Measurements from ENCODE around the gene MMP10.

DNA sequence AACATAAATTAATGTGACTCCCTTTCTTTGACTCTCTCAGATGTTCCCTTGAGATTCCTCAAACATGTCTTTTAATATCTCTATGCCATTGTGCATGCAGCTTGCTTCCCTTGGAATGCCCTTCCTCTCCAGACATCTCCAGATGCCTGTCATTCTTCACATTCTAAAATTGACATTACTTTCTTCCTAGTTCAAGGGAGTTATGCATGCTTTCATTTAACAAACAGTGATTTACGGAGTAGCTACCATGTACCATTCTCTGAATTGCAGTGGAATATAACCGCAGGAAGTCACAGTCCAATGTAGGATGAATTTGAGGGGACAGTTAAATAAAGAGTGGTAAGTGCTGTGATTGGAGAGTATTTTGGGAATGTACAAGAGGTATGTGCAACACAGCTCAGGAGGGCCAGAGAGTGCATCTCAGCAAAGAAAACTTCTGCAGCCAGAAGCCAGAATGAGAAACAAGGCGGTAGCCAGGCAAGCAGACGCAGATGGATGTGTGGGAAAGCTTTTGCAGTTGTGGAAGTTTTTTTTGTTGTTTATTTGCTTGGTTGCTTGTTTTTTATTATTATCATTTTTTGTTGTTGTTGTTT is 18.7 kb downstream of the MMP10 start:
- TF ChIP-seq TOX (CRISPR knock-in tag; IDR thresholded peaks at IDR 0.05; ENCODE audit: borderline replicate concordance) (no peak), PATZ1 (CRISPR knock-in tag; IDR thresholded peaks at IDR 0.05; ENCODE audit: borderline replicate concordance) (no peak), ZFP30 (CRISPR knock-in tag; IDR thresholded peaks at IDR 0.05) (no peak), RARB (CRISPR knock-in tag; IDR thresholded peaks at IDR 0.05) (no peak), ARNTL (CRISPR knock-in tag; IDR thresholded peaks at IDR 0.05; ENCODE audit: borderline replicate concordance, low read depth) (no peak), ISL1 (CRISPR knock-in tag; IDR thresholded peaks at IDR 0.05) (peak; percentile 82), ZNF70 (CRISPR knock-in tag; IDR thresholded peaks at IDR 0.05) (no peak)
- TF ChIP-seq, protein P1, sequence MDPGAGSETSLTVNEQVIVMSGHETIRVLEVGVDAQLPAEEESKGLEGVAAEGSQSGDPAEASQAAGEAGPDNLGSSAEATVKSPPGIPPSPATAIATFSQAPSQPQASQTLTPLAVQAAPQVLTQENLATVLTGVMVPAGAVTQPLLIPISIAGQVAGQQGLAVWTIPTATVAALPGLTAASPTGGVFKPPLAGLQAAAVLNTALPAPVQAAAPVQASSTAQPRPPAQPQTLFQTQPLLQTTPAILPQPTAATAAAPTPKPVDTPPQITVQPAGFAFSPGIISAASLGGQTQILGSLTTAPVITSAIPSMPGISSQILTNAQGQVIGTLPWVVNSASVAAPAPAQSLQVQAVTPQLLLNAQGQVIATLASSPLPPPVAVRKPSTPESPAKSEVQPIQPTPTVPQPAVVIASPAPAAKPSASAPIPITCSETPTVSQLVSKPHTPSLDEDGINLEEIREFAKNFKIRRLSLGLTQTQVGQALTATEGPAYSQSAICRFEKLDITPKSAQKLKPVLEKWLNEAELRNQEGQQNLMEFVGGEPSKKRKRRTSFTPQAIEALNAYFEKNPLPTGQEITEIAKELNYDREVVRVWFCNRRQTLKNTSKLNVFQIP (CRISPR knock-in tag; IDR thresholded peaks at IDR 0.05; ENCODE audit: borderline replicate concordance, low read depth) = no peak
- TF ChIP-seq, protein P2, sequence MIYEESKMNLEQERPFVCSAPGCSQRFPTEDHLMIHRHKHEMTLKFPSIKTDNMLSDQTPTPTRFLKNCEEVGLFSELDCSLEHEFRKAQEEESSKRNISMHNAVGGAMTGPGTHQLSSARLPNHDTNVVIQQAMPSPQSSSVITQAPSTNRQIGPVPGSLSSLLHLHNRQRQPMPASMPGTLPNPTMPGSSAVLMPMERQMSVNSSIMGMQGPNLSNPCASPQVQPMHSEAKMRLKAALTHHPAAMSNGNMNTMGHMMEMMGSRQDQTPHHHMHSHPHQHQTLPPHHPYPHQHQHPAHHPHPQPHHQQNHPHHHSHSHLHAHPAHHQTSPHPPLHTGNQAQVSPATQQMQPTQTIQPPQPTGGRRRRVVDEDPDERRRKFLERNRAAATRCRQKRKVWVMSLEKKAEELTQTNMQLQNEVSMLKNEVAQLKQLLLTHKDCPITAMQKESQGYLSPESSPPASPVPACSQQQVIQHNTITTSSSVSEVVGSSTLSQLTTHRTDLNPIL (CRISPR knock-in tag; IDR thresholded peaks at IDR 0.05; ENCODE audit: low read depth) = no peak
